Activated T-helper 1 cell treated with anti-CD3 and anti-CD28 coated beads, Interleukin-12 subunit alpha, Interleukin-12 subunit beta, Interleukin-2, Interleukin-4 antibody, amounts not matched to agents 30 ng/mL and 10 ng/mL and 1 ng/mL, durations not matched to agents 14 hours and 24 hours and 36 hours (primary cell): ENCODE data around the gene TRIM63. TPM values are rescaled to one million over a fixed set of nuclear protein-coding genes. Genes with fewer than 3 reads are reported as not detected.

Experiments
- DNase-seq: peaks from one replicate; pipeline ENCODE4 v3.0.0; 2021; ENCODE audit warnings: low spot score
- H3K27ac Mint-ChIP-seq: one replicate; pipeline ENCODE4 v1.8.0; 2021; ENCODE audit warnings: mild to moderate bottlenecking, mixed read lengths
- H3K27me3 Mint-ChIP-seq: one replicate; pipeline ENCODE4 v1.8.0; 2022; ENCODE audit warnings: mild to moderate bottlenecking, moderate library complexity, mixed read lengths; ENCODE audit not compliant: insufficient read depth
- H3K36me3 Mint-ChIP-seq: one replicate; pipeline ENCODE4 v1.8.0; 2021; ENCODE audit warnings: low read depth, mixed read lengths
- H3K4me1 Mint-ChIP-seq: one replicate; pipeline ENCODE4 v1.8.0; 2021; ENCODE audit warnings: low read depth, mixed read lengths
- H3K4me3 Mint-ChIP-seq: one replicate; pipeline ENCODE4 v1.8.0; 2021; ENCODE audit warnings: mild to moderate bottlenecking, moderate library complexity, mixed read lengths
- H3K9me3 Mint-ChIP-seq: one replicate; pipeline ENCODE4 v1.8.0; 2021; ENCODE audit warnings: mixed read lengths
- intact Hi-C: fragments of 100-400 bp; cut with micrococcal nuclease; formaldehyde crosslinking; loops from one replicate; pipeline ENCODE4 v1.15.1; 2024
- total RNA-seq: library from RNA; stranded (reverse); gene quantifications from 2 replicates; pipeline ENCODE4 v1.2.3, GENCODE V29; 2022

The TRIM63 gene
- total RNA-seq, 1 donor from 2014 or later: not detected

GRCh38 chr1:26044971-26045721 lies 22.3 kb downstream of the TRIM63 start:
- intact Hi-C loops: no loop called here
- DNase-seq: no peak
- peaks cover 57% of the 10 kb centered on the region for H3K27me3 Mint-ChIP-seq
- no peaks in the 10 kb centered on the region for H3K36me3 Mint-ChIP-seq
- no peaks in the 10 kb centered on the region for H3K9me3 Mint-ChIP-seq
- peak overlapping the region; percentile 58 for H3K27ac Mint-ChIP-seq
- no peak overlapping the region for H3K4me3 Mint-ChIP-seq
- no peaks in the 10 kb centered on the region for H3K4me1 Mint-ChIP-seq

GRCh38 chr1:26044414-26044813 lies 23.0 kb downstream of the TRIM63 start:
- Mint-ChIP-seq H3K27me3 (peaks cover 50% of the 10 kb centered on the region), H3K27ac (no peak overlapping the region), H3K4me3 (no peak overlapping the region), H3K36me3 (no peaks in the 10 kb centered on the region), H3K4me1 (no peaks in the 10 kb centered on the region), H3K9me3 (no peaks in the 10 kb centered on the region)
- intact Hi-C loops: no loop called here
- no peak for DNase-seq

- no peaks in the 10 kb centered on the region for H3K36me3 Mint-ChIP-seq
- H3K4me1 Mint-ChIP-seq: no peaks in the 10 kb centered on the region
- no peak overlapping the region for H3K4me3 Mint-ChIP-seq
- intact Hi-C loops: no loop called here
- DNase-seq: no peak
- H3K27me3 Mint-ChIP-seq: peaks cover 49% of the 10 kb centered on the region
- H3K27ac Mint-ChIP-seq: no peak overlapping the region
- no peaks in the 10 kb centered on the region for H3K9me3 Mint-ChIP-seq
These were observed 23.7 kb downstream of the TRIM63 start for GRCh38 chr1:26043765-26044164.

GRCh38 chr1:26041978-26042377 lies 25.5 kb downstream of the TRIM63 start:
- H3K9me3 Mint-ChIP-seq: no peaks in the 10 kb centered on the region
- no peaks in the 10 kb centered on the region for H3K36me3 Mint-ChIP-seq
- H3K4me1 Mint-ChIP-seq: no peaks in the 10 kb centered on the region
- H3K27ac Mint-ChIP-seq: no peak overlapping the region
- DNase-seq: no peak
- intact Hi-C loops: no loop called here
- peaks cover 34% of the 10 kb centered on the region for H3K27me3 Mint-ChIP-seq
- H3K4me3 Mint-ChIP-seq: no peak overlapping the region

GRCh38 chr1:26041401-26041800 lies 26.0 kb downstream of the TRIM63 start:
- Mint-ChIP-seq H3K36me3 (no peaks in the 10 kb centered on the region), H3K4me3 (no peak overlapping the region), H3K27me3 (peaks cover 31% of the 10 kb centered on the region), H3K9me3 (no peaks in the 10 kb centered on the region), H3K27ac (no peak overlapping the region), H3K4me1 (no peaks in the 10 kb centered on the region)
- intact Hi-C loops: no loop called here
- no peak for DNase-seq

- DNase-seq: no peak
- Mint-ChIP-seq H3K27ac (no peak overlapping the region), H3K27me3 (peaks cover 30% of the 10 kb centered on the region), H3K4me1 (peaks cover 17% of the 10 kb centered on the region), H3K4me3 (no peak overlapping the region), H3K9me3 (no peaks in the 10 kb centered on the region), H3K36me3 (no peaks in the 10 kb centered on the region)
- intact Hi-C loops: loop anchor here (5.0 kb wide), 1 partner anchor 378 kb away; no protein-coding TSS in a partner anchor
These were observed 28.5 kb downstream of the TRIM63 start for GRCh38 chr1:26038904-26039303.

- peaks cover 27% of the 10 kb centered on the region for H3K27me3 Mint-ChIP-seq
- no peak overlapping the region for H3K27ac Mint-ChIP-seq
- no peaks in the 10 kb centered on the region for H3K36me3 Mint-ChIP-seq
- H3K9me3 Mint-ChIP-seq: no peaks in the 10 kb centered on the region
- intact Hi-C loops: loop anchor here (5.0 kb wide), 1 partner anchor 379 kb away; no protein-coding TSS in a partner anchor
- no peak for DNase-seq
- no peak overlapping the region for H3K4me3 Mint-ChIP-seq
- H3K4me1 Mint-ChIP-seq: peaks cover 17% of the 10 kb centered on the region
These were observed 29.0 kb downstream of the TRIM63 start for GRCh38 chr1:26038477-26038876.

GRCh38 chr1:26037904-26038303 lies 29.5 kb downstream of the TRIM63 start:
- H3K27me3 Mint-ChIP-seq: peaks cover 22% of the 10 kb centered on the region

GRCh38 chr1:26036756-26037281 lies 30.6 kb downstream of the TRIM63 start:
- DNase-seq: no peak
- intact Hi-C loops: loop anchor here (1.0 to 5.0 kb wide), 5 partner anchors 39 to 380 kb away; partner anchors contain the start of genes PAFAH2 and UBXN11
- no peak overlapping the region for H3K4me3 Mint-ChIP-seq
- no peak overlapping the region for H3K27ac Mint-ChIP-seq
- H3K27me3 Mint-ChIP-seq: peaks cover 30% of the 10 kb centered on the region
- peaks cover 17% of the 10 kb centered on the region for H3K4me1 Mint-ChIP-seq
- H3K36me3 Mint-ChIP-seq: no peaks in the 10 kb centered on the region
- no peaks in the 10 kb centered on the region for H3K9me3 Mint-ChIP-seq

More at GRCh38 chr1:26037904-26038303, 29.5 kb downstream of the TRIM63 start:
- intact Hi-C loops: loop anchor here (2.0 to 5.0 kb wide), 2 partner anchors 269 to 379 kb away; partner anchors contain the start of gene UBXN11
- Mint-ChIP-seq H3K9me3 (no peaks in the 10 kb centered on the region), H3K4me3 (no peak overlapping the region), H3K36me3 (no peaks in the 10 kb centered on the region), H3K27ac (no peak overlapping the region), H3K4me1 (peaks cover 17% of the 10 kb centered on the region)
- DNase-seq: no peak

- intact Hi-C loops: loop anchor here (1.0 to 5.0 kb wide), 9 partner anchors 38 to 381 kb away; partner anchors contain the start of genes AUNIP, PAFAH2, PDIK1L and UBXN11
- peak; percentile 74 for DNase-seq
- H3K27me3 Mint-ChIP-seq: peaks cover 29% of the 10 kb centered on the region
- H3K4me3 Mint-ChIP-seq: peak overlapping the region; percentile 91
- H3K27ac Mint-ChIP-seq: peak overlapping the region; percentile 56
- no peaks in the 10 kb centered on the region for H3K36me3 Mint-ChIP-seq
- no peaks in the 10 kb centered on the region for H3K9me3 Mint-ChIP-seq
- H3K4me1 Mint-ChIP-seq: peaks cover 17% of the 10 kb centered on the region
These were observed 31.3 kb downstream of the TRIM63 start for GRCh38 chr1:26035959-26036755.

- peaks cover 26% of the 10 kb centered on the region for H3K27me3 Mint-ChIP-seq
- H3K4me1 Mint-ChIP-seq: peaks cover 17% of the 10 kb centered on the region
- no peaks in the 10 kb centered on the region for H3K36me3 Mint-ChIP-seq
- no peaks in the 10 kb centered on the region for H3K9me3 Mint-ChIP-seq
- H3K27ac Mint-ChIP-seq: peak overlapping the region; percentile 56
- intact Hi-C loops: loop anchor here (1.0 to 5.0 kb wide), 5 partner anchors 70 to 382 kb away; partner anchors contain the start of genes AUNIP and PDIK1L
- DNase-seq: peak; percentile 91
- peak overlapping the region; percentile 91 for H3K4me3 Mint-ChIP-seq
These were observed 32.0 kb downstream of the TRIM63 start for GRCh38 chr1:26035203-26035958.
